ENCODE measurements around the gene SORBS1. TPM values are rescaled to one million over a fixed set of nuclear protein-coding genes. Genes with fewer than 3 reads are reported as not detected.

SORBS1 gene
- total and polyA plus RNA-seq, 9 of the 15 experiments (the other 6 are each of a cell fraction or from before 2014, with no cell fraction given), result 2.0 to 13.3 (median 6.5) TPM

DNA sequence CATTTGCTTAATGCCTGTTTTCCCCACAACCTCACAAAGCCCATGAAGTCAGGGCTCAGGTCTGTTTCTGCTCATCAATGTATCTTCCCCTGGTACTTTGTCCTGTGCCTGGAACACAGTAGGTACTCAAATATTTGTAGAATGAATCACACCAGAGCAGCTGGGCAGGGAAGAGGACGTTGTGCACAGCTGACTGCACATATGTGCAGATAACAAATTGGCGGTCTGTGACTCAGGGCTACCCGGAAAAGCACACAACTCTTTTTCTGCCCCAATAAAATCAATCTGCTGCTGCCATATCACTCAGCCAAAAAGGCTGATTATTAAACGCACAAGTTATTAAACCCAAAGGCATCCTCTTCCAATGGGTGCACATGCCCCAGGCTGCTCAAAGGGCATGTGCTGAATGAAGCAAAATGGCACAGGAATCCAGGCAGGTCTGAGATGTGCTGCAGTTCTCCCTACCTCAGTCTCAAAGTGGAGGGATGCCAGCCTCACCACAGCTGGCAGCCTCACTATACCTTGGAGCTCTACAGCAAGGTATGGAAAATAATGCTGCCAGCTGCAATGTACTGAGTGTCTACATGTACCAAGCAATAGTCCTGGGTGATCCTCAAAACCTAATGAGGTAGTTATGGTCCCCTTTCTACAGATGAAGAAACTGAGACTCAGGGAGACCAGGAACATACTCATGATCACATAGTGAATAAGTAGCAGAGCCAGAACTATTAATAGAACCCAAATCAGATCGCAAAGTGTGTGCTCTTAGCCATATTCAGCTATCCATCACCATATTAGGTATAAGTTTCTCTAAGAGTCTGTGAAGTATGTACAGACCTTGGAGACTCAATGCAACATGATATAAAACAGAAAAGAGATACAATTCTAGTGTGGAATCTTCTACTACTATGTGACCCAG is 43.4 kb downstream of the SORBS1 start (continued):
- TF ChIP-seq, protein P1, sequence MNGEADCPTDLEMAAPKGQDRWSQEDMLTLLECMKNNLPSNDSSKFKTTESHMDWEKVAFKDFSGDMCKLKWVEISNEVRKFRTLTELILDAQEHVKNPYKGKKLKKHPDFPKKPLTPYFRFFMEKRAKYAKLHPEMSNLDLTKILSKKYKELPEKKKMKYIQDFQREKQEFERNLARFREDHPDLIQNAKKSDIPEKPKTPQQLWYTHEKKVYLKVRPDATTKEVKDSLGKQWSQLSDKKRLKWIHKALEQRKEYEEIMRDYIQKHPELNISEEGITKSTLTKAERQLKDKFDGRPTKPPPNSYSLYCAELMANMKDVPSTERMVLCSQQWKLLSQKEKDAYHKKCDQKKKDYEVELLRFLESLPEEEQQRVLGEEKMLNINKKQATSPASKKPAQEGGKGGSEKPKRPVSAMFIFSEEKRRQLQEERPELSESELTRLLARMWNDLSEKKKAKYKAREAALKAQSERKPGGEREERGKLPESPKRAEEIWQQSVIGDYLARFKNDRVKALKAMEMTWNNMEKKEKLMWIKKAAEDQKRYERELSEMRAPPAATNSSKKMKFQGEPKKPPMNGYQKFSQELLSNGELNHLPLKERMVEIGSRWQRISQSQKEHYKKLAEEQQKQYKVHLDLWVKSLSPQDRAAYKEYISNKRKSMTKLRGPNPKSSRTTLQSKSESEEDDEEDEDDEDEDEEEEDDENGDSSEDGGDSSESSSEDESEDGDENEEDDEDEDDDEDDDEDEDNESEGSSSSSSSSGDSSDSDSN (IDR thresholded peaks at IDR 0.05; ENCODE audit: borderline replicate concordance in 1 of 2, low read depth in 2 of 2, low read length in 2 of 2), result no peak
- peak; percentile 48 for TF ChIP-seq HDAC3 (IDR thresholded peaks at IDR 0.05; ENCODE audit: borderline replicate concordance, partially characterized antibody)
- peak; percentile 74 for TF ChIP-seq POLR2AphosphoS5 (IDR thresholded peaks at IDR 0.05; ENCODE audit: control insufficient read depth, insufficient read depth, low read depth, low read length)
- TF ChIP-seq LEF1 (IDR thresholded peaks at IDR 0.05), result 0 out of 2 replicates have a peak, but pooled peaks have one; percentile 38
- TF ChIP-seq, protein P2, sequence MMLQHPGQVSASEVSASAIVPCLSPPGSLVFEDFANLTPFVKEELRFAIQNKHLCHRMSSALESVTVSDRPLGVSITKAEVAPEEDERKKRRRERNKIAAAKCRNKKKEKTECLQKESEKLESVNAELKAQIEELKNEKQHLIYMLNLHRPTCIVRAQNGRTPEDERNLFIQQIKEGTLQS (IDR thresholded peaks at IDR 0.05), result peak; percentile 93
- TF ChIP-seq, protein P2 (CRISPR knock-in tag; conservative IDR thresholded peaks at IDR 0.05), result peak; percentile 89
